GM12892 (cell line): ENCODE results near the gene TAGAP.
A peak's percentile ranks its signal among the peaks of the same experiment; 100 is the strongest.
"Not testable (repeated sequence)": the region's sequence is repeated elsewhere in the genome, so short reads cannot be mapped to it uniquely, and the experiment has no call there.

Experiments
- DNase-seq: peaks from one replicate; pipeline ENCODE4 v3.0.0; 2011; ENCODE audit not compliant: insufficient read length
- FAIRE-seq: peaks from 2 replicates; lab custom pipeline; 2011; peaks lifted over from hg19 to GRCh38; lab: Jason Lieb, UNC
- POLR2A ChIP-seq: IDR thresholded peaks from 2 replicates; pipeline ENCODE4 v1.6.1; 2011; ENCODE audit warnings: low read depth, low read length, control low read depth
- POLR2AphosphoS5 ChIP-seq: IDR thresholded peaks from 2 replicates; pipeline ENCODE4 v1.6.1; 2011; ENCODE audit warnings: low read depth, low read length, control low read depth
- TAF1 ChIP-seq: IDR thresholded peaks from 2 replicates; pipeline ENCODE4 v1.6.1; 2011; ENCODE audit warnings: low read depth, mild to moderate bottlenecking, control low read depth, low read length, borderline replicate concordance

Gene TAGAP

DNA sequence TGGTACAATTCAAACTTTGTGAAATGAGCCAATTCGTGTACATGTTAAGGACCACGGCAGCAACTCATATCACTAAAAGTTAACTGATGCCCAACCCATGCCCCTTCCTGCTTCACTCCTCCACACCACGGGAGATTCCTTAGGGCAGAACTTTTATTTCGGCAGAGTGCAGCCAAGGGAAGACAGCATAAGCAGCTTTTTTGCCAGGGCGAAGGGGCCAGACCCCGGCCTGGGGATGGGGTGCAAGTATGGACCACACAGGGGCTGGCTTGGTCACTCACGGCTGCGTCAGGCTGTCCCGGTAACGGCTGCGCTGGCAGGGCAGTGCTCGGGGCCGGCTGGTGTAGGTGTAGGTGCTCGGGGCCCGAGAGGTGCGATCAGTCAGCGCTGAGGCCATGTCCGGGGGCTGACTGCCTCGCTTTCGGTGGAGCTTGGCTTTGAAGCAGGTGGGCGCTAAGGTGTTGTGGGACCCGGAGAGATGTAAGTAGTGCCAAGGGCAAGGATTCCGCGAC, 45.6 kb downstream of the TAGAP start:
- FAIRE-seq = peak; percentile 33
- no peak for TF ChIP-seq TAF1
- no peak for TF ChIP-seq POLR2AphosphoS5
- TF ChIP-seq POLR2A = no peak
- no peak for DNase-seq

DNA sequence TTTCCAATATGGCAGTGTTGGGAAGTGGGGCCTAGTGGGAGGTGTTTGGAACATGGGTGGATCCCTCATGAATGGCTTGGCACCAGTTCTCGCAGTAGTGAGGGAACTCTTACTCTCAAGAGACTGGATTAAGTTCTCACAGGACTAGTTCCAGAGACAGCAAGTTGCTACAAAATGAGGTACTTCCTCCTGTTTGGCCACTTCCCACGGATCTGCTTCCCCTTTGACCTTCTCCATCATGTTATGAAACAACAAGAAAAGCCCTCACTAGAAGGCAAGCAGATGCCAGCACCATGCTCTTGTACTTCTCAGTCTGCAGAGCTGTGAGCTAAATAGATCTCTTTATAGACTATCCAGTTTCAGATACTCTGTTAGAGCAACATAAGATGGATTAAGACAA, 47.9 kb downstream of the TAGAP start:
- DNase-seq (no peak), FAIRE-seq (no peak)
- TF ChIP-seq TAF1 (no peak), POLR2AphosphoS5 (no peak), POLR2A (no peak)

DNA sequence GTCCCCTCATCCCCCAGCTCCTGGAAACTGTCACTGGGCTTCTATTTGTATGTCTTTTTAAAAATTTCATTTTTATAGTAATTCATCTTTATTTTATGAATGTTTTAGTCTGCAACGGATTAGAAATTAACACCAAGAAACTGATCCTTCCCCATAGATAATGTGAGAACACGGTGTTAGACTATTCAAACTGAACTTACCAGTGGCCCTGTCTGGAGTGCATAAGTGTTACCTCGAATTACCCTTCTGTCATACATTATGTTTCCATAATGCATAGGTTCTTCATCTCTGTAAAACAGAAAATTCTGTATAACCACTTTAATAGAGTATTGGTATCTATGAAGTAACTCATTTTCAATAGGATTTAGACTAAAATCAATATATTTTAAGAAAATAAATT, 51.2 kb downstream of the TAGAP start:
- FAIRE-seq (no peak), DNase-seq (no peak)
- no peak for TF ChIP-seq POLR2AphosphoS5

DNA sequence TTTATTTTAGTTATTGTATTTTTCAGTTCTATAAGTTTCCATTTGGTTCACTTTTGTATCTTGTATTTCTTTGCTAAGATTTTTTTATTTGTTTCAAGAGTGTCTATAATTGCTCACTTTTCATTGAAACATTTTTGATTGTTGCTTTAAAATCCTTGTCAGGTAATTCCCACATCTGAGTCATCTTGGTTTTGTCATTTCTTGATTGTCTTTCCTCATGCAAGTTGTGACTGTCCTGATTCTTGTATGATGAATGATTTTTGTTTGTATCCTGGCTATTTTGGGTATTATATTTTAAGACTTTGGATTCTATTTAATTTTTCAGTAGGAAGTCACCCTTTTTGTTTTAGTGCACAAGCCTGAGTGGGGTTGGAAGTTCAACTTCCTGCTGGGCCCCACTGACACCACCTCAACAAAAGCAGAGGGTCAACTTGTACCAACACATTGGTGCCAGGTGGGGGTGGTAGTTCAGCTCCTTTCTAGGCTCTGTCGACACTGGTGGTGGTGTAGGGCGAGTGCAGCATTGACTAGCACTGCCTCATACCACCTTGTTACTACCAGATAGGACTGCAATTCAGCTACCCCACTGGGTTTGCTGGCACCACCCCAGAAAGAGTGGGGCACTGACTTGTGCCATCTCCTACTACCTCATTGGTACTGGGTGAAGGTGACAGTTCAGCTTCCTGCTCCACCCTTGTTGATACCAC, 53.6 kb downstream of the TAGAP start:
- no peak for DNase-seq
- FAIRE-seq = peak; percentile 42
- TF ChIP-seq POLR2A (no peak), POLR2AphosphoS5 (no peak), TAF1 (no peak)

DNA sequence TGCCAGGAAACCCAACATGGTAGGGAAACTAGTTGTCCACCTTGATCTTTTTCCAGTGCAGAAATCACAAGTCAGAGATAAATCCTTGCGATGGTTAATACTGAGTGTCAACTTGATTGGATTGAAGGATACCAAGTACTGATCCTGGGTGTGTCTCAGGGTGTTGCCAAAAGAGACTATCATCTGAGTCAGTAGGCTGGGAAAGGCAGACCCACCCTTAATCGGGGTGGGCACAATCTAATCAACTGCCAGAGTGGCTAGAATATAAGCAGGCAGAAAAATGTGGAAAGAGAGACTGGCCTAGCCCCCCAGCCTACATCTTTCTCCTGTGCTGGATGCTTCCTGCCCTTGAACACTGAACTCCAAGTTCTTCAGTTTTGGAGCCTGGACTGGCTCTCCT, 55.1 kb downstream of the TAGAP start:
- FAIRE-seq, DNase-seq: not testable (repeated sequence)

DNA sequence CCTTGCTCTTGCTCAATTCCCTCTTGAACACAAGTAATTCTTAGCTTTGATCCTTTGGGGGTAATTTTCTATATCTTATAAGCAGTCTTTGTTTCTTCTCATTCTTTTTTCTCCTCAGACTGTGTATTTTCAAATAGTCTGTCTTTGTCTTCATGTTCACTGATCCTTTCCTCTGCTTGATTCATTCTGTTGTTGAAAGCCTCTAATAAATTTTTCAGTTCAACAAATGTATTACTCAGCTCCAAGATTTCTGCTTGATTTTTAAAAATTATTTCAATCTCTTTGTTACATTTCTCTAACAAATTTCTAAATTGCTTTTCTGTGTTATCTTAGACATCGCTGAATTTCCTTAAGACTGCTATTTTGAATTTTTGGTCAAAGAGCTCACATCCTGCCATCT, 56.3 kb downstream of the TAGAP start:
- no peak for TF ChIP-seq POLR2A
- no peak for TF ChIP-seq POLR2AphosphoS5
- TF ChIP-seq TAF1 = no peak
- FAIRE-seq (no peak), DNase-seq (no peak)

DNA sequence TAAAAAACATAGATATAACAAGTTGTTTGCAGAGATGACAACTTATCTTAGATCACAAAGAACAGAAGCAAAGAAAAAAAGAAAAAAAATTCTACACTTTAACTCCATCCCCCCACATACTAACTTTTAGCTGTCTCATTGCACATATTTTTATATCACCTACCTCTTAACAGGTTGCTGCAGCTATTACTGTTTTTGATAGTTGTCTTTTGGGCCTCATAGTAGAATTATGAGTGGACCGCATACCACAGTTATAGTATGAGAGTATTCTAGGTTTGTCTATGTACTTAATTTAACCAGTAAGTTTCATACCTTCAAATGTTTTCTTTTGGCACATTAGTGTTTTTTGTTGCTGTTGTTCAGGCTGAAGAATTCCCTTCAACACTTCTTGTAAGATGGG, 57.1 kb downstream of the TAGAP start:
- FAIRE-seq (no peak), DNase-seq (no peak)
- TF ChIP-seq TAF1 (no peak), POLR2AphosphoS5 (no peak), POLR2A (no peak)
